ENCODE data around the gene YEATS4.

YEATS4 gene

GRCh38 chr12:69392179-69392928 lies 32.8 kb downstream of the YEATS4 start:
- peak; percentile 65 for DNase-seq

GRCh38 chr12:69396041-69396440 lies 36.5 kb downstream of the YEATS4 start:
- no peak for DNase-seq

GRCh38 chr12:69396963-69397362 lies 37.4 kb downstream of the YEATS4 start:
- DNase-seq = no peak

- DNase-seq = no peak
Observed at GRCh38 chr12:69397978-69398377, 38.4 kb downstream of the YEATS4 start.

GRCh38 chr12:69401940-69402339 lies 42.4 kb downstream of the YEATS4 start:
- no peak for DNase-seq

GRCh38 chr12:69404851-69405565 lies 45.5 kb downstream of the YEATS4 start:
- DNase-seq = peak; percentile 31

- peak; percentile 95 for DNase-seq
Observed at GRCh38 chr12:69405566-69405865, 46.0 kb downstream of the YEATS4 start.

GRCh38 chr12:69406217-69406616 lies 46.7 kb downstream of the YEATS4 start:
- DNase-seq = no peak

- peak; percentile 30 for DNase-seq
Observed at GRCh38 chr12:69410571-69410970, 51.0 kb downstream of the YEATS4 start.

- no peak for DNase-seq
Observed at GRCh38 chr12:69412655-69413054, 53.1 kb downstream of the YEATS4 start.

GRCh38 chr12:69415471-69416275 lies 56.1 kb downstream of the YEATS4 start:
- DNase-seq = peak; percentile 96

GRCh38 chr12:69417231-69417630 lies 57.7 kb downstream of the YEATS4 start:
- DNase-seq = no peak

GRCh38 chr12:69417741-69418167 lies 58.2 kb downstream of the YEATS4 start:
- no peak for DNase-seq

GRCh38 chr12:69419701-69420100 lies 60.2 kb downstream of the YEATS4 start:
- no peak for DNase-seq

- no peak for DNase-seq
Observed at GRCh38 chr12:69421548-69421947, 62.0 kb downstream of the YEATS4 start.

GRCh38 chr12:69423037-69423905 lies 63.7 kb downstream of the YEATS4 start:
- no peak for DNase-seq

- DNase-seq = no peak
Observed at GRCh38 chr12:69425417-69425816, 65.9 kb downstream of the YEATS4 start.

GRCh38 chr12:69428351-69429073 lies 69.0 kb downstream of the YEATS4 start:
- no peak for DNase-seq

GRCh38 chr12:69430942-69431590 lies 71.5 kb downstream of the YEATS4 start:
- DNase-seq = no peak

GRCh38 chr12:69431591-69432222 lies 72.2 kb downstream of the YEATS4 start:
- DNase-seq = no peak

GRCh38 chr12:69433653-69434052 lies 74.1 kb downstream of the YEATS4 start:
- DNase-seq = no peak
